ENCODE data around the gene GEMIN4. TPM values are rescaled to one million over a fixed set of nuclear protein-coding genes. Genes with fewer than 3 reads are reported as not detected.

GEMIN4 gene
- total and polyA plus RNA-seq, 7 donors = 7.2 to 21.9 (median 12.6) TPM

GRCh38 chr17:720706-721539 is 31.1 kb downstream of the GEMIN4 start:
- intact Hi-C loops (cut with DNase I) = no loop called here
- H3K4me1 ChIP-seq = peaks cover 8% of the 10 kb centered on the region
- 75 to 80% (median 77%) methylated on average over 13 of the region's 13 CpGs for WGBS, 3 donors
- TF ChIP-seq CTCF (IDR thresholded peaks at IDR 0.05) = no peak
- ATAC-seq (no peak), DNase-seq (no peak)
- no peak overlapping the region for H3K4me3 ChIP-seq
- H3K27ac ChIP-seq = no peak overlapping the region
- H3K9me3 ChIP-seq = no peaks in the 10 kb centered on the region
- no peaks in the 10 kb centered on the region for H3K27me3 ChIP-seq (ENCODE audit: insufficient read depth in 3 of 3, low read length in 2 of 3)
- H3K36me3 ChIP-seq (ENCODE audit: insufficient read depth in 1 of 2, low read depth in 1 of 2) = peaks cover 0 to 8% of the 10 kb centered on the region in 2 donors

- Histone ChIP-seq H3K27ac (no peak overlapping the region), H3K27me3 (ENCODE audit: insufficient read depth in 3 of 3, low read length in 2 of 3) (no peaks in the 10 kb centered on the region), H3K4me1 (peaks cover 22% of the 10 kb centered on the region), H3K36me3 (ENCODE audit: insufficient read depth in 1 of 2, low read depth in 1 of 2) (peaks cover 0 to 8% of the 10 kb centered on the region in 2 donors), H3K9me3 (no peaks in the 10 kb centered on the region), H3K4me3 (no peak overlapping the region)
- intact Hi-C loops (cut with DNase I) = no loop called here
- TF ChIP-seq CTCF (IDR thresholded peaks at IDR 0.05) = no peak
- DNase-seq (no peak), ATAC-seq (no peak)
- 93 to 94% (median 94%) methylated on average over 5 of the region's 5 CpGs for WGBS, 3 donors
These were observed 34.0 kb downstream of the GEMIN4 start for GRCh38 chr17:718075-718474.

GRCh38 chr17:708132-708531 is 43.9 kb downstream of the GEMIN4 start:
- peaks cover 16% of the 10 kb centered on the region for H3K4me1 ChIP-seq
- no peak for ATAC-seq
- no peak overlapping the region for H3K27ac ChIP-seq
- no peaks in the 10 kb centered on the region for H3K27me3 ChIP-seq (ENCODE audit: insufficient read depth in 3 of 3, low read length in 2 of 3)
- H3K9me3 ChIP-seq = no peaks in the 10 kb centered on the region
- no peak for DNase-seq
- peaks cover 2 to 40% of the 10 kb centered on the region in 2 donors for H3K36me3 ChIP-seq (ENCODE audit: insufficient read depth in 1 of 2, low read depth in 1 of 2)
- TF ChIP-seq CTCF (IDR thresholded peaks at IDR 0.05) = no peak
- intact Hi-C loops (cut with DNase I) = no loop called here
- H3K4me3 ChIP-seq = no peak overlapping the region
- WGBS, 3 donors = 68 to 81% (median 70%) methylated on average over 5 of the region's 5 CpGs

- 41 to 56% (median 45%) methylated on average over 6 of the region's 6 CpGs for WGBS, 3 donors
- H3K27ac ChIP-seq = no peak overlapping the region
- H3K9me3 ChIP-seq = no peaks in the 10 kb centered on the region
- no peak overlapping the region for H3K4me3 ChIP-seq
- no peak for DNase-seq
- H3K27me3 ChIP-seq (ENCODE audit: insufficient read depth in 3 of 3, low read length in 2 of 3) = no peaks in the 10 kb centered on the region
- peaks cover 5 to 51% of the 10 kb centered on the region in 2 donors for H3K36me3 ChIP-seq (ENCODE audit: insufficient read depth in 1 of 2, low read depth in 1 of 2)
- TF ChIP-seq CTCF (IDR thresholded peaks at IDR 0.05) = no peak
- intact Hi-C loops (cut with DNase I) = no loop called here
- peak in 1 of 4 donors; percentile 50 for ATAC-seq
- H3K4me1 ChIP-seq = peaks cover 7% of the 10 kb centered on the region
These were observed 46.2 kb downstream of the GEMIN4 start for GRCh38 chr17:705863-706262.

All from psoas muscle (tissue), 8 donors.